ENCODE data around the gene HLA-B.

DNA sequence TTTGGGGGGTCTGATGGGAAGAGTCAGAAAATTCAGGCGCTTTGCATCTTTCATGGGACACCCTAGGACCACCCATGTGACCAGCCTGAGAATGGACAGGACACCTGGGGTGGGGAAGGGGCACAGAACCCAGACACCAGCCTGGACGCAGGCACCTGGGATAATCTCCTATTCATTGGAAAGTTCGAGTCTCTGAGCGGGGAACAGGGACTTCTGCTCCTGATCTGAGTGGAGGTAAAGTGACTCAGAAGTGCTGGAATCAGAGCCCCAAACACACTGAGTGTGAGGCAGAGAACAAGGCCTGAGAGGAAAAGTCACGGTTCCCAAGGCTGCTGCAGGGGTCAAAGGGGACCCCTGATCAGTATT, 1.4 kb downstream of the HLA-B start:
- TF ChIP-seq, protein P1, sequence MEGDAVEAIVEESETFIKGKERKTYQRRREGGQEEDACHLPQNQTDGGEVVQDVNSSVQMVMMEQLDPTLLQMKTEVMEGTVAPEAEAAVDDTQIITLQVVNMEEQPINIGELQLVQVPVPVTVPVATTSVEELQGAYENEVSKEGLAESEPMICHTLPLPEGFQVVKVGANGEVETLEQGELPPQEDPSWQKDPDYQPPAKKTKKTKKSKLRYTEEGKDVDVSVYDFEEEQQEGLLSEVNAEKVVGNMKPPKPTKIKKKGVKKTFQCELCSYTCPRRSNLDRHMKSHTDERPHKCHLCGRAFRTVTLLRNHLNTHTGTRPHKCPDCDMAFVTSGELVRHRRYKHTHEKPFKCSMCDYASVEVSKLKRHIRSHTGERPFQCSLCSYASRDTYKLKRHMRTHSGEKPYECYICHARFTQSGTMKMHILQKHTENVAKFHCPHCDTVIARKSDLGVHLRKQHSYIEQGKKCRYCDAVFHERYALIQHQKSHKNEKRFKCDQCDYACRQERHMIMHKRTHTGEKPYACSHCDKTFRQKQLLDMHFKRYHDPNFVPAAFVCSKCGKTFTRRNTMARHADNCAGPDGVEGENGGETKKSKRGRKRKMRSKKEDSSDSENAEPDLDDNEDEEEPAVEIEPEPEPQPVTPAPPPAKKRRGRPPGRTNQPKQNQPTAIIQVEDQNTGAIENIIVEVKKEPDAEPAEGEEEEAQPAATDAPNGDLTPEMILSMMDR (IDR thresholded peaks at IDR 0.05): no peak
- no peak for TF ChIP-seq POLR2A (IDR thresholded peaks at IDR 0.05)
